ENCODE measurements around the gene FBLN2.

FBLN2 gene

GRCh38 chr3:13540297-13540995 lies 8.5 kb upstream of the FBLN2 start:
- no peak for TF ChIP-seq MYC (IDR thresholded peaks at IDR 0.05; ENCODE audit: low read depth, low read length)
- no peak for TF ChIP-seq POLR2A (IDR thresholded peaks at IDR 0.05; ENCODE audit: extremely low read depth, insufficient read length)
- TF ChIP-seq MAX (IDR thresholded peaks at IDR 0.05; ENCODE audit: low read depth, low read length), result no peak
- TF ChIP-seq CTCF (IDR thresholded peaks at IDR 0.05; ENCODE audit: low read depth, low read length), result no peak
- DNase-seq (ENCODE audit: low read depth), result no peak

GRCh38 chr3:13541691-13542090 lies 7.2 kb upstream of the FBLN2 start:
- TF ChIP-seq MAX (IDR thresholded peaks at IDR 0.05; ENCODE audit: low read depth, low read length), result no peak
- no peak for TF ChIP-seq POLR2A (IDR thresholded peaks at IDR 0.05; ENCODE audit: extremely low read depth, insufficient read length)
- TF ChIP-seq CTCF (IDR thresholded peaks at IDR 0.05; ENCODE audit: low read depth, low read length), result no peak
- no peak for TF ChIP-seq MYC (IDR thresholded peaks at IDR 0.05; ENCODE audit: low read depth, low read length)
- DNase-seq (ENCODE audit: low read depth), result no peak
- no peak overlapping the region for H3K4me3 ChIP-seq (ENCODE audit: low read depth, low read length)

More at GRCh38 chr3:13540297-13540995, 8.5 kb upstream of the FBLN2 start:
- no peak overlapping the region for H3K4me3 ChIP-seq (ENCODE audit: low read depth, low read length)

GRCh38 chr3:13542142-13542541 lies 6.8 kb upstream of the FBLN2 start:
- TF ChIP-seq MAX (IDR thresholded peaks at IDR 0.05; ENCODE audit: low read depth, low read length) (no peak), MYC (IDR thresholded peaks at IDR 0.05; ENCODE audit: low read depth, low read length) (no peak), POLR2A (IDR thresholded peaks at IDR 0.05; ENCODE audit: extremely low read depth, insufficient read length) (no peak), CTCF (IDR thresholded peaks at IDR 0.05; ENCODE audit: low read depth, low read length) (no peak)
- DNase-seq (ENCODE audit: low read depth), result no peak
- no peak overlapping the region for H3K4me3 ChIP-seq (ENCODE audit: low read depth, low read length)

GRCh38 chr3:13543253-13543652 lies 5.7 kb upstream of the FBLN2 start:
- H3K4me3 ChIP-seq (ENCODE audit: low read depth, low read length), result no peak overlapping the region
- no peak for DNase-seq (ENCODE audit: low read depth)
- TF ChIP-seq MAX (IDR thresholded peaks at IDR 0.05; ENCODE audit: low read depth, low read length), result no peak
- no peak for TF ChIP-seq MYC (IDR thresholded peaks at IDR 0.05; ENCODE audit: low read depth, low read length)
- no peak for TF ChIP-seq POLR2A (IDR thresholded peaks at IDR 0.05; ENCODE audit: extremely low read depth, insufficient read length)
- TF ChIP-seq CTCF (IDR thresholded peaks at IDR 0.05; ENCODE audit: low read depth, low read length), result no peak

GRCh38 chr3:13544293-13544831 lies 4.6 kb upstream of the FBLN2 start:
- H3K4me3 ChIP-seq (ENCODE audit: low read depth, low read length), result no peak overlapping the region
- TF ChIP-seq CTCF (IDR thresholded peaks at IDR 0.05; ENCODE audit: low read depth, low read length) (no peak), MAX (IDR thresholded peaks at IDR 0.05; ENCODE audit: low read depth, low read length) (no peak), MYC (IDR thresholded peaks at IDR 0.05; ENCODE audit: low read depth, low read length) (no peak), POLR2A (IDR thresholded peaks at IDR 0.05; ENCODE audit: extremely low read depth, insufficient read length) (no peak)
- DNase-seq (ENCODE audit: low read depth), result no peak
